Measurements from ENCODE around the gene ACOT12. TPM values are rescaled to one million over a fixed set of nuclear protein-coding genes. Genes with fewer than 3 reads are reported as not detected.

The ACOT12 gene
- total RNA-seq, 1 experiment from 2014 or later, result not detected

DNA sequence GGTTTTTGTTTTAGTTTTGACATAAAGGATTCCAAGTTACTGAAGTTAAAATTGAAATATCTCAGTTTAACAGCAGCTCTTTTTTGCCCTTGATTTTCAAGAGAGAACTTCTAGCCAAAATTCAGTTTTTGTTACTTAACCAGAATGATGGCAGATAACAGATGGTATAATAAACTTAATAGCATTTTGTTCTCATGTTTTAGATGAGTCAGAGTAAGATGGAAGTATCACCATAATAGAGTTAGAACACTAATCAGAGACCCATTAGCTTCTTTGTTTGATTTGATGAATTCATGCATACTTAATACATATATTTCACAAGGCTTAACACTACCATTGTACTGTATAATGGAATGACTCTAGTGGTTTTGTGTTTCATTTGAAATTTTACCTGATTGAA lies 80.7 kb downstream of the ACOT12 start:
- no peak for DNase-seq
- Histone ChIP-seq H3K4me1 (ENCODE audit: insufficient read depth, low read length) (no peaks in the 10 kb centered on the region; the same call in 1 of the 2 replicates), H3K18ac (ENCODE audit: insufficient read length, low read depth, low read length) (no peak overlapping the region), H3K27ac (ENCODE audit: insufficient read length, low read depth, low read length) (no peak overlapping the region), H3K23ac (ENCODE audit: insufficient read length, low read depth, low read length) (no peak overlapping the region), H2BK15ac (ENCODE audit: low read depth, low read length) (no peak overlapping the region), H3K27me3 (ENCODE audit: insufficient read depth, low read length) (no peaks in the 10 kb centered on the region), H2BK20ac (ENCODE audit: low read depth, low read length, poor library complexity, severe bottlenecking) (no peak overlapping the region), H3K9ac (ENCODE audit: extremely low read depth, insufficient read length, low read length) (no peak overlapping the region), H3K4me2 (ENCODE audit: insufficient read depth, insufficient read length, low read length) (no peak overlapping the region), H3T11ph (ENCODE audit: low read length) (no peak overlapping the region), H3K56ac (ENCODE audit: insufficient read length, low read depth, low read length) (no peak overlapping the region), H4K8ac (replicated peaks; ENCODE audit: insufficient read length, low read depth, low read length) (no peak overlapping the region), H3K23me2 (ENCODE audit: insufficient read length, low read depth, low read length, poor library complexity, severe bottlenecking) (no peaks in the 10 kb centered on the region), H3K9me3 (ENCODE audit: control insufficient read depth, low read depth, low read length) (no peaks in the 10 kb centered on the region), H2BK5ac (ENCODE audit: insufficient read length, low read length) (no peak overlapping the region), H2BK120ac (ENCODE audit: low read depth, low read length, poor library complexity, severe bottlenecking) (no peak overlapping the region), H4K20me1 (ENCODE audit: control insufficient read depth, insufficient read depth, insufficient read length) (no peaks in the 10 kb centered on the region), H3K79me2 (ENCODE audit: insufficient read depth, low read length) (no peaks in the 10 kb centered on the region), H2AFZ (ENCODE audit: low read length) (no peak overlapping the region), H2AK5ac (ENCODE audit: insufficient read length, low read length) (no peak overlapping the region), H3K4ac (ENCODE audit: low read depth, low read length) (no peak overlapping the region), H4K5ac (ENCODE audit: insufficient read length, low read depth, low read length) (no peak overlapping the region), H3K14ac (ENCODE audit: insufficient read depth, low read length) (no peak overlapping the region), H2BK12ac (ENCODE audit: insufficient read length, low read depth, low read length) (no peak overlapping the region), H3K79me1 (ENCODE audit: insufficient read depth, low read depth, low read length, poor library complexity, severe bottlenecking) (no peaks in the 10 kb centered on the region), H4K91ac (ENCODE audit: insufficient read length, low read depth, low read length) (no peak overlapping the region)
- TF ChIP-seq, protein P1, sequence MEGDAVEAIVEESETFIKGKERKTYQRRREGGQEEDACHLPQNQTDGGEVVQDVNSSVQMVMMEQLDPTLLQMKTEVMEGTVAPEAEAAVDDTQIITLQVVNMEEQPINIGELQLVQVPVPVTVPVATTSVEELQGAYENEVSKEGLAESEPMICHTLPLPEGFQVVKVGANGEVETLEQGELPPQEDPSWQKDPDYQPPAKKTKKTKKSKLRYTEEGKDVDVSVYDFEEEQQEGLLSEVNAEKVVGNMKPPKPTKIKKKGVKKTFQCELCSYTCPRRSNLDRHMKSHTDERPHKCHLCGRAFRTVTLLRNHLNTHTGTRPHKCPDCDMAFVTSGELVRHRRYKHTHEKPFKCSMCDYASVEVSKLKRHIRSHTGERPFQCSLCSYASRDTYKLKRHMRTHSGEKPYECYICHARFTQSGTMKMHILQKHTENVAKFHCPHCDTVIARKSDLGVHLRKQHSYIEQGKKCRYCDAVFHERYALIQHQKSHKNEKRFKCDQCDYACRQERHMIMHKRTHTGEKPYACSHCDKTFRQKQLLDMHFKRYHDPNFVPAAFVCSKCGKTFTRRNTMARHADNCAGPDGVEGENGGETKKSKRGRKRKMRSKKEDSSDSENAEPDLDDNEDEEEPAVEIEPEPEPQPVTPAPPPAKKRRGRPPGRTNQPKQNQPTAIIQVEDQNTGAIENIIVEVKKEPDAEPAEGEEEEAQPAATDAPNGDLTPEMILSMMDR (conservative IDR thresholded peaks at IDR 0.05), result no peak
- no peak overlapping the region for H3K27ac Mint-ChIP-seq
- no peaks in the 10 kb centered on the region for H3K27me3 Mint-ChIP-seq (ENCODE audit: low read depth)
- H3K9me3 Mint-ChIP-seq, result no peaks in the 10 kb centered on the region
- no peak overlapping the region for H3K4me3 Mint-ChIP-seq
- H3K36me3 Mint-ChIP-seq (ENCODE audit: insufficient read depth in 1 of 3, low read depth in 3 of 3), result peaks cover 0 to 31% (median 11%) of the 10 kb centered on the region in 3 experiments; a peak in 5 of 7 replicates
- peaks cover 7 to 19% of the 10 kb centered on the region in 2 experiments; a peak in 3 of 4 replicates for H3K4me1 Mint-ChIP-seq

All from H9 (cell line).